Vagina (tissue), 2 donors: ENCODE results near the gene TNFRSF21.

ENCODE experiments used
- CTCF ChIP-seq, 3 experiments: fragments of 450-650 bp in 2 of 3; fragments of 200-600 bp in 1 of 3; sonication (generic) in 1 of 3; IDR thresholded peaks; one replicate each; pipeline ENCODE4 v1.5.1; 2017 to 2019; ENCODE audit warnings: antibody characterized with exemption in 3 of 3, mild to moderate bottlenecking in 2 of 3, moderate library complexity in 2 of 3
- POLR2A ChIP-seq, 2 donors: fragments of 450-650 bp; IDR thresholded peaks; one replicate each; pipeline ENCODE4 v1.6.1; 2017; ENCODE audit warnings: antibody characterized with exemption in 2 of 2, mild to moderate bottlenecking in 2 of 2, moderate library complexity in 2 of 2
- POLR2AphosphoS5 ChIP-seq, 2 donors: sonication (generic); formaldehyde crosslinking; IDR thresholded peaks; one replicate each; pipeline ENCODE4 v1.9.0; 2017; ENCODE audit warnings: antibody characterized with exemption in 2 of 2, mild to moderate bottlenecking in 2 of 2, low read depth in 1 of 2; ENCODE audit not compliant: insufficient read depth in 1 of 2

- no peak for TF ChIP-seq POLR2A (IDR thresholded peaks at IDR 0.05)
- no peak for TF ChIP-seq CTCF (IDR thresholded peaks at IDR 0.05)
- no peak for TF ChIP-seq POLR2AphosphoS5 (IDR thresholded peaks at IDR 0.05; ENCODE audit: insufficient read depth in 1 of 2, low read depth in 1 of 2)
These were observed 113.6 kb downstream of the TNFRSF21 start for GRCh38 chr6:47196113-47196512.
